HEK293 (cell line): ENCODE results near the gene KRTAP10-1.

ENCODE experiments used
- CTCF ChIP-seq: fragments of 450-650 bp; formaldehyde crosslinking; IDR thresholded peaks from 2 replicates; pipeline ENCODE4 v1.5.1; 2016; ENCODE audit warnings: missing biosample characterization, missing genetic modification characterization
- ZNF311 ChIP-seq: fragments of 450-650 bp; formaldehyde crosslinking; IDR thresholded peaks from 2 replicates; pipeline ENCODE4 v1.5.1; 2017; ENCODE audit warnings: missing biosample characterization, missing genetic modification characterization, borderline replicate concordance
- ZNF423 ChIP-seq: fragments of 450-650 bp; formaldehyde crosslinking; IDR thresholded peaks from 2 replicates; pipeline ENCODE4 v1.5.1; 2016; ENCODE audit warnings: missing biosample characterization, missing genetic modification characterization

DNA sequence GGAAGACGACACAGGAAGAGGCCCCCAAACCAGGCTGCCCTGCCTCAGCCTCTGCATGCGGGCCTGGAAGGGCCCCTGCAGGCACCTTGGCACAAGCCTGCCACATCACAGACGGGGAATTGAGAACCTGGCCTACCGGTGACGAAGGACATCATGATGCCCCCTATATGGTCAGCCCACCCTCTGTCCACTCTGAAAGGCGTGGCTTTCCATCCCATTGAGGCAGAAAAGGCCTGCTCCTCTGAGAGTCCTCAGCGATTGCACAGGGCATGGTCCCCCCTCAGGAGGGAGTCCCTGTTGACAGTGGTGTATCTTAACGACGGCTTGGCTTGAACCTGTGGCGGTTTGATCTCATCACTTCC, 11.4 kb downstream of the KRTAP10-1 start:
- TF ChIP-seq ZNF423 (tag by site-specific recombination) (no peak), CTCF (tag by site-specific recombination) (no peak), ZNF311 (no peak)
